HepG2 (cell line): Measurements from ENCODE around the gene NDST1. TPM values are rescaled to one million over a fixed set of nuclear protein-coding genes. Genes with fewer than 3 reads are reported as not detected.

Source experiments
- CBFB ChIP-seq: sonication (generic); formaldehyde crosslinking; IDR thresholded peaks from 2 replicates; pipeline ENCODE4 v1.4.0; 2020; ENCODE audit warnings: missing genetic modification reagents
- DPF2 ChIP-seq: sonication (generic); formaldehyde crosslinking; IDR thresholded peaks from 2 replicates; pipeline ENCODE4 v1.4.0; 2020; ENCODE audit warnings: mild to moderate bottlenecking, low read depth, missing genetic modification reagents, borderline replicate concordance
- EEA1 ChIP-seq: sonication (generic); formaldehyde crosslinking; IDR thresholded peaks from 2 replicates; pipeline ENCODE4 v1.5.1; 2020; ENCODE audit warnings: mild to moderate bottlenecking, missing genetic modification reagents, borderline replicate concordance
- GABPB1 ChIP-seq: IDR thresholded peaks from 2 replicates; pipeline ENCODE4 v1.6.1; 2016; ENCODE audit warnings: mild to moderate bottlenecking, missing genetic modification reagents, moderate library complexity, missing compliant biosample characterization
- GATA4 ChIP-seq: sonication (generic); IDR thresholded peaks from 2 replicates; pipeline ENCODE4 v1.6.1; 2016; ENCODE audit warnings: antibody characterized with exemption, low read depth, borderline replicate concordance
- HHEX ChIP-seq: IDR thresholded peaks from 2 replicates; pipeline ENCODE4 v1.6.1; 2016; ENCODE audit warnings: control low read depth
- MAZ ChIP-seq, 2 experiments: sonication (generic) in 1 of 2; formaldehyde crosslinking in 1 of 2; IDR thresholded peaks; 2 replicates each; pipeline versions ENCODE4 v1.5.0 to v1.6.1; 2012 to 2020; ENCODE audit warnings: low read depth in 2 of 2, mild to moderate bottlenecking in 2 of 2, borderline replicate concordance in 1 of 2, improper control_type of control experiment in 1 of 2, low read length in 1 of 2, missing genetic modification reagents in 1 of 2, moderate library complexity in 1 of 2
- POGZ ChIP-seq: sonication (generic); formaldehyde crosslinking; IDR thresholded peaks from 2 replicates; pipeline ENCODE4 v1.4.0; 2020; ENCODE audit warnings: mild to moderate bottlenecking, missing genetic modification reagents
- SOX6 ChIP-seq, 2 experiments: fragments of 450-650 bp in 1 of 2; sonication (generic) in 1 of 2; formaldehyde crosslinking in 1 of 2; IDR thresholded peaks; 2 replicates each; pipeline versions ENCODE4 v1.4.0 to v1.6.1; 2017 to 2020; ENCODE audit warnings: antibody characterized with exemption in 1 of 2, mild to moderate bottlenecking in 1 of 2, missing genetic modification reagents in 1 of 2
- ZBTB21 ChIP-seq: sonication (generic); formaldehyde crosslinking; IDR thresholded peaks from 2 replicates; pipeline ENCODE4 v1.4.0; 2020; ENCODE audit warnings: missing genetic modification reagents
- ZC3H13 ChIP-seq: sonication (generic); formaldehyde crosslinking; IDR thresholded peaks from 2 replicates; pipeline ENCODE4 v1.8.1; 2023; ENCODE audit warnings: mild to moderate bottlenecking, missing genetic modification reagents, moderate library complexity
- ZNF569 ChIP-seq: sonication (generic); formaldehyde crosslinking; IDR thresholded peaks from 2 replicates; pipeline ENCODE4 v1.5.0; 2020; ENCODE audit warnings: mild to moderate bottlenecking, missing genetic modification reagents, moderate library complexity, borderline replicate concordance
- ZNF749 ChIP-seq: sonication (generic); formaldehyde crosslinking; IDR thresholded peaks from 2 replicates; pipeline ENCODE4 v1.8.0; 2022; ENCODE audit warnings: mild to moderate bottlenecking, missing genetic modification reagents, moderate library complexity, borderline replicate concordance
- ZNF75D ChIP-seq: sonication (generic); formaldehyde crosslinking; IDR thresholded peaks from 2 replicates; pipeline ENCODE4 v1.8.1; 2023; ENCODE audit warnings: missing genetic modification reagents, mild to moderate bottlenecking, borderline replicate concordance
- polyA plus RNA-seq, 8 experiments: library from polyadenylated mRNA; depleted of rRNA in 3 of 8; stranded (reverse) in 7 of 8; unstranded in 1 of 8; fragments of >200 nt; fragmentation: Illumina TruSeq in 4 of 8; extraction: Trizol in 4 of 8; gene quantifications; 2 replicates each; pipeline versions ENCODE4 v1.2.1 to v1.2.3, GENCODE V29; 2011 to 2016; ENCODE audit warnings: low read depth in 4 of 8, missing spikeins in 1 of 8, mixed read lengths in 1 of 8; ENCODE audit not compliant: insufficient read depth in 1 of 8
- total RNA-seq, 5 experiments: library from RNA; depleted of rRNA; stranded (reverse); fragments of >200 nt; fragmentation: Illumina TruSeq; extraction: Trizol; gene quantifications; 2 replicates each; pipeline ENCODE4 v1.2.3, GENCODE V29; 2016; ENCODE audit warnings: low read depth in 1 of 5
- TF ChIP-seq, protein P1 (sequence below): sonication (generic); formaldehyde crosslinking; IDR thresholded peaks from 2 replicates; pipeline ENCODE4 v1.4.0; 2020; ENCODE audit warnings: mild to moderate bottlenecking, missing genetic modification reagents, borderline replicate concordance
- TF ChIP-seq, protein P2 (sequence below): sonication (generic); formaldehyde crosslinking; IDR thresholded peaks from 2 replicates; pipeline ENCODE4 v1.4.0; 2020; ENCODE audit warnings: missing genetic modification reagents
- TF ChIP-seq, protein P3 (sequence below): sonication (generic); formaldehyde crosslinking; IDR thresholded peaks from 2 replicates; pipeline ENCODE4 v1.4.0; 2020; ENCODE audit warnings: missing genetic modification reagents
- TF ChIP-seq, protein P4 (sequence below): IDR thresholded peaks from 2 replicates; pipeline ENCODE4 v1.6.1; 2018; ENCODE audit warnings: missing genetic modification reagents, mild to moderate bottlenecking, missing compliant biosample characterization

Gene NDST1
- total and polyA plus RNA-seq, 2 of the 13 experiments (the other 11 are each of a cell fraction or from before 2014, with no cell fraction given), result 23.8 to 26.2 TPM

DNA sequence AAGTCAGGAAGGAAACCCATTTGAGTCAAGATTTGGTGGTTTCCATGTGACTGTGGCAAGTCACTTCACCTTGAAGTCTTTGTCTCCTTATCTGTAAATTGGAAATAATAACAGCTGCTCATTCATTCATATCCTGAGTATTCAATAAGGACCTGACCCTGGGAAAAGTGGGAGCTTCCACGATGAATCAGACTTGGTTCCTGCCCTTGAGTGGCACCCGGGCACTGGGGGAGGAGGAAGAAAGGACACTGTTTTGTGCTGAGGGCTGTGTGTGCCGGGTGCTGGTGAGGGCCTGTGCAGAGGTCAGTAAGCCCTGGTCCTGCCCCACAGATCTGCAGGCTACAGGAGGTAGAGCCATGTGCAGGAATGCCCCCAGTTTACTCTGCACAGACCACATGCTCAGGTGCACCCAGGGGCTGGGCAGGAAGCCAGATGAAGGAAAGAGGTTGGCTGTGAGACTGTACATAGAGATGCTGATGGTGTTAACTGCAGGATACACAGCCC lies 6.8 kb downstream of the NDST1 start (continued):
- TF ChIP-seq, protein P1, sequence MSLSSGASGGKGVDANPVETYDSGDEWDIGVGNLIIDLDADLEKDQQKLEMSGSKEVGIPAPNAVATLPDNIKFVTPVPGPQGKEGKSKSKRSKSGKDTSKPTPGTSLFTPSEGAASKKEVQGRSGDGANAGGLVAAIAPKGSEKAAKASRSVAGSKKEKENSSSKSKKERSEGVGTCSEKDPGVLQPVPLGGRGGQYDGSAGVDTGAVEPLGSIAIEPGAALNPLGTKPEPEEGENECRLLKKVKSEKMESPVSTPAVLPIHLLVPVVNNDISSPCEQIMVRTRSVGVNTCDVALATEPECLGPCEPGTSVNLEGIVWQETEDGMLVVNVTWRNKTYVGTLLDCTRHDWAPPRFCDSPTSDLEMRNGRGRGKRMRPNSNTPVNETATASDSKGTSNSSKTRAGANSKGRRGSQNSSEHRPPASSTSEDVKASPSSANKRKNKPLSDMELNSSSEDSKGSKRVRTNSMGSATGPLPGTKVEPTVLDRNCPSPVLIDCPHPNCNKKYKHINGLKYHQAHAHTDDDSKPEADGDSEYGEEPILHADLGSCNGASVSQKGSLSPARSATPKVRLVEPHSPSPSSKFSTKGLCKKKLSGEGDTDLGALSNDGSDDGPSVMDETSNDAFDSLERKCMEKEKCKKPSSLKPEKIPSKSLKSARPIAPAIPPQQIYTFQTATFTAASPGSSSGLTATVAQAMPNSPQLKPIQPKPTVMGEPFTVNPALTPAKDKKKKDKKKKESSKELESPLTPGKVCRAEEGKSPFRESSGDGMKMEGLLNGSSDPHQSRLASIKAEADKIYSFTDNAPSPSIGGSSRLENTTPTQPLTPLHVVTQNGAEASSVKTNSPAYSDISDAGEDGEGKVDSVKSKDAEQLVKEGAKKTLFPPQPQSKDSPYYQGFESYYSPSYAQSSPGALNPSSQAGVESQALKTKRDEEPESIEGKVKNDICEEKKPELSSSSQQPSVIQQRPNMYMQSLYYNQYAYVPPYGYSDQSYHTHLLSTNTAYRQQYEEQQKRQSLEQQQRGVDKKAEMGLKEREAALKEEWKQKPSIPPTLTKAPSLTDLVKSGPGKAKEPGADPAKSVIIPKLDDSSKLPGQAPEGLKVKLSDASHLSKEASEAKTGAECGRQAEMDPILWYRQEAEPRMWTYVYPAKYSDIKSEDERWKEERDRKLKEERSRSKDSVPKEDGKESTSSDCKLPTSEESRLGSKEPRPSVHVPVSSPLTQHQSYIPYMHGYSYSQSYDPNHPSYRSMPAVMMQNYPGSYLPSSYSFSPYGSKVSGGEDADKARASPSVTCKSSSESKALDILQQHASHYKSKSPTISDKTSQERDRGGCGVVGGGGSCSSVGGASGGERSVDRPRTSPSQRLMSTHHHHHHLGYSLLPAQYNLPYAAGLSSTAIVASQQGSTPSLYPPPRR (CRISPR knock-in tag), result peak; percentile 28; the same call in 1 of the 2 replicates
- TF ChIP-seq EEA1 (CRISPR knock-in tag), result no peak
- TF ChIP-seq, protein P2, sequence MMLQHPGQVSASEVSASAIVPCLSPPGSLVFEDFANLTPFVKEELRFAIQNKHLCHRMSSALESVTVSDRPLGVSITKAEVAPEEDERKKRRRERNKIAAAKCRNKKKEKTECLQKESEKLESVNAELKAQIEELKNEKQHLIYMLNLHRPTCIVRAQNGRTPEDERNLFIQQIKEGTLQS, result no peak
- no peak for TF ChIP-seq SOX6 (IDR thresholded peaks at IDR 0.05)
- 0 out of 2 replicates have a peak, but pooled peaks have one; percentile 22 for TF ChIP-seq SOX6 (CRISPR knock-in tag; IDR thresholded peaks at IDR 0.05)
- 0 out of 2 replicates have a peak, but pooled peaks have one; percentile 20 for TF ChIP-seq DPF2 (CRISPR knock-in tag)
- no peak for TF ChIP-seq ZNF75D (CRISPR knock-in tag)
- TF ChIP-seq, protein P3, sequence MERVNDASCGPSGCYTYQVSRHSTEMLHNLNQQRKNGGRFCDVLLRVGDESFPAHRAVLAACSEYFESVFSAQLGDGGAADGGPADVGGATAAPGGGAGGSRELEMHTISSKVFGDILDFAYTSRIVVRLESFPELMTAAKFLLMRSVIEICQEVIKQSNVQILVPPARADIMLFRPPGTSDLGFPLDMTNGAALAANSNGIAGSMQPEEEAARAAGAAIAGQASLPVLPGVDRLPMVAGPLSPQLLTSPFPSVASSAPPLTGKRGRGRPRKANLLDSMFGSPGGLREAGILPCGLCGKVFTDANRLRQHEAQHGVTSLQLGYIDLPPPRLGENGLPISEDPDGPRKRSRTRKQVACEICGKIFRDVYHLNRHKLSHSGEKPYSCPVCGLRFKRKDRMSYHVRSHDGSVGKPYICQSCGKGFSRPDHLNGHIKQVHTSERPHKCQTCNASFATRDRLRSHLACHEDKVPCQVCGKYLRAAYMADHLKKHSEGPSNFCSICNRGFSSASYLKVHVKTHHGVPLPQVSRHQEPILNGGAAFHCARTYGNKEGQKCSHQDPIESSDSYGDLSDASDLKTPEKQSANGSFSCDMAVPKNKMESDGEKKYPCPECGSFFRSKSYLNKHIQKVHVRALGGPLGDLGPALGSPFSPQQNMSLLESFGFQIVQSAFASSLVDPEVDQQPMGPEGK (CRISPR knock-in tag), result peak; percentile 50; the same call in 1 of the 2 replicates
- TF ChIP-seq ZBTB21, result no peak
- no peak for TF ChIP-seq ZNF569 (CRISPR knock-in tag)
- TF ChIP-seq ZNF749 (CRISPR knock-in tag), result no peak
- TF ChIP-seq HHEX (CRISPR knock-in tag), result no peak
- no peak for TF ChIP-seq GATA4
- no peak for TF ChIP-seq MAZ (IDR thresholded peaks at IDR 0.05; ENCODE audit: borderline replicate concordance, low read depth, low read length)
- no peak for TF ChIP-seq MAZ (CRISPR knock-in tag; IDR thresholded peaks at IDR 0.05; ENCODE audit: low read depth)
- no peak for TF ChIP-seq POGZ (CRISPR knock-in tag)
- no peak for TF ChIP-seq CBFB (CRISPR knock-in tag)
- TF ChIP-seq ZC3H13, result no peak
- TF ChIP-seq, protein P4, sequence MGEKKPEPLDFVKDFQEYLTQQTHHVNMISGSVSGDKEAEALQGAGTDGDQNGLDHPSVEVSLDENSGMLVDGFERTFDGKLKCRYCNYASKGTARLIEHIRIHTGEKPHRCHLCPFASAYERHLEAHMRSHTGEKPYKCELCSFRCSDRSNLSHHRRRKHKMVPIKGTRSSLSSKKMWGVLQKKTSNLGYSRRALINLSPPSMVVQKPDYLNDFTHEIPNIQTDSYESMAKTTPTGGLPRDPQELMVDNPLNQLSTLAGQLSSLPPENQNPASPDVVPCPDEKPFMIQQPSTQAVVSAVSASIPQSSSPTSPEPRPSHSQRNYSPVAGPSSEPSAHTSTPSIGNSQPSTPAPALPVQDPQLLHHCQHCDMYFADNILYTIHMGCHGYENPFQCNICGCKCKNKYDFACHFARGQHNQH (CRISPR knock-in tag), result no peak
- TF ChIP-seq GABPB1 (CRISPR knock-in tag), result no peak
